MM.1S (cell line): ENCODE results near the gene LBH.

Source experiments
- EZH2 ChIP-seq: fragments of 300-600 bp; sonication (generic); optimal IDR thresholded peaks from 2 replicates; pipeline ENCODE3; 2017; ENCODE audit warnings: low read depth, mild to moderate bottlenecking, antibody characterized with exemption, low read length, mixed read lengths
- TF ChIP-seq, protein P1 (sequence below): fragments of 300-600 bp; sonication (generic); IDR thresholded peaks from 2 replicates; pipeline ENCODE4 v1.5.1; 2016; ENCODE audit warnings: antibody characterized with exemption, low read length, mixed read lengths

DNA sequence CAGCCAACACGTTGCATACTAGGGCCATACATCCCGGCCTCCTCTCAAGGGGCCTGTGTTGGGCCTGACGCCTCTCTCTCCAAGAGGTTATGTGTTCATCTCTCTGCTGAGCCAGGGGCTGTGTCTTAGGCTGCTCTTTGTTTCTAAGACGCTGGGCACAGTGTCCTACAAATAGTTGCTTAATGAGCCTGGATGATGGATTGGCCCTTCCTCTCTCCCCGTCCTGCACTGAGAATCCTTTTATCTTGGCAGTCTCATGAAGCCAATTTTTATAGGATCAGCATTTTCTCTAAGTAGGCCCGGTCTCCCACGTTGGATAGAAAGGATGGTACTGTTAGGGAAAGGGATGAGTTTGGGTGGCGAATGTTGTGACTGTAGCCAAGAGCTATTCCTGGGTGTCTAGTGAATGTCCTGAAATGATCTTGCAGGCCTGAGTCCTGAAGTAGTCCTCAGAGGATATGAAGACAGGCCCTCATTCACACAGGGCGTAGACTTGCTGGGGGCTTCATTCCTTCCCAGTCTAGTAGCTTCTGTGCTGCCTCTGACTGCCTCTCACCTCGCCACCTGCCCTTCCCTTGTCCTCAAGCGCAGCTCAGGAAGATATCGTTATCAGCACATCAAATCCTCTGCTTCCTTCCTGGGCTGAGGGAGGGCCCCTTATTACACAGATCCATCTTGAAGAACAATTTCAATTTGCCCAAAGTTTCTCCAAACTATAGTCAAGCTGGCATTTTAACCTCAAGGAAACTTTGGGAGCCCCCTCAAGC is 8.8 kb downstream of the LBH start:
- TF ChIP-seq, protein P1, sequence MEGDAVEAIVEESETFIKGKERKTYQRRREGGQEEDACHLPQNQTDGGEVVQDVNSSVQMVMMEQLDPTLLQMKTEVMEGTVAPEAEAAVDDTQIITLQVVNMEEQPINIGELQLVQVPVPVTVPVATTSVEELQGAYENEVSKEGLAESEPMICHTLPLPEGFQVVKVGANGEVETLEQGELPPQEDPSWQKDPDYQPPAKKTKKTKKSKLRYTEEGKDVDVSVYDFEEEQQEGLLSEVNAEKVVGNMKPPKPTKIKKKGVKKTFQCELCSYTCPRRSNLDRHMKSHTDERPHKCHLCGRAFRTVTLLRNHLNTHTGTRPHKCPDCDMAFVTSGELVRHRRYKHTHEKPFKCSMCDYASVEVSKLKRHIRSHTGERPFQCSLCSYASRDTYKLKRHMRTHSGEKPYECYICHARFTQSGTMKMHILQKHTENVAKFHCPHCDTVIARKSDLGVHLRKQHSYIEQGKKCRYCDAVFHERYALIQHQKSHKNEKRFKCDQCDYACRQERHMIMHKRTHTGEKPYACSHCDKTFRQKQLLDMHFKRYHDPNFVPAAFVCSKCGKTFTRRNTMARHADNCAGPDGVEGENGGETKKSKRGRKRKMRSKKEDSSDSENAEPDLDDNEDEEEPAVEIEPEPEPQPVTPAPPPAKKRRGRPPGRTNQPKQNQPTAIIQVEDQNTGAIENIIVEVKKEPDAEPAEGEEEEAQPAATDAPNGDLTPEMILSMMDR: no peak
- TF ChIP-seq EZH2: no peak
